ENCODE measurements around the gene ZMIZ1. TPM values are rescaled to one million over a fixed set of nuclear protein-coding genes. Genes with fewer than 3 reads are reported as not detected.

ZMIZ1 gene
- total RNA-seq, 1 donor, result 23.3 TPM

GRCh38 chr10:79230850-79231249 is 162.1 kb downstream of the ZMIZ1 start:
- TF ChIP-seq CTCF (IDR thresholded peaks at IDR 0.05; ENCODE audit: insufficient read depth, low read depth, low read length), result no peak
- no peak overlapping the region for H3K4me3 ChIP-seq (ENCODE audit: low read depth, low read length)
- DNase-seq (ENCODE audit: low read depth), result no peak

- DNase-seq (ENCODE audit: low read depth), result no peak
- H3K4me3 ChIP-seq (ENCODE audit: low read depth, low read length), result no peak overlapping the region
- no peak for TF ChIP-seq CTCF (IDR thresholded peaks at IDR 0.05; ENCODE audit: insufficient read depth, low read depth, low read length)
Measured at GRCh38 chr10:79231908-79232307, 163.1 kb downstream of the ZMIZ1 start.

GRCh38 chr10:79232864-79233263 is 164.1 kb downstream of the ZMIZ1 start:
- DNase-seq (ENCODE audit: low read depth), result no peak
- no peak for TF ChIP-seq CTCF (IDR thresholded peaks at IDR 0.05; ENCODE audit: insufficient read depth, low read depth, low read length)
- H3K4me3 ChIP-seq (ENCODE audit: low read depth, low read length), result no peak overlapping the region

GRCh38 chr10:79234391-79235315 is 165.9 kb downstream of the ZMIZ1 start:
- DNase-seq (ENCODE audit: low read depth), result peak; percentile 45
- no peak overlapping the region for H3K4me3 ChIP-seq (ENCODE audit: low read depth, low read length)
- no peak for TF ChIP-seq CTCF (IDR thresholded peaks at IDR 0.05; ENCODE audit: insufficient read depth, low read depth, low read length)

- H3K4me3 ChIP-seq (ENCODE audit: low read depth, low read length), result no peak overlapping the region
- TF ChIP-seq CTCF (IDR thresholded peaks at IDR 0.05; ENCODE audit: insufficient read depth, low read depth, low read length), result no peak
- DNase-seq (ENCODE audit: low read depth), result no peak
Measured at GRCh38 chr10:79235765-79236432, 167.1 kb downstream of the ZMIZ1 start.

GRCh38 chr10:79236433-79236765 is 167.6 kb downstream of the ZMIZ1 start:
- no peak for DNase-seq (ENCODE audit: low read depth)
- TF ChIP-seq CTCF (IDR thresholded peaks at IDR 0.05; ENCODE audit: insufficient read depth, low read depth, low read length), result no peak
- no peak overlapping the region for H3K4me3 ChIP-seq (ENCODE audit: low read depth, low read length)
